ENCODE measurements around the gene SPACA7. TPM values are rescaled to one million over a fixed set of nuclear protein-coding genes. Genes with fewer than 3 reads are reported as not detected.

SPACA7 gene
- total RNA-seq, 1 donor: not detected

- no peak for TF ChIP-seq CTCF (IDR thresholded peaks at IDR 0.05; ENCODE audit: insufficient read depth, low read depth, low read length)
- DNase-seq (ENCODE audit: low read depth): no peak
- no peak overlapping the region for H3K4me3 ChIP-seq (ENCODE audit: low read depth, low read length)
Measured at GRCh38 chr13:112455476-112456059, 79.4 kb downstream of the SPACA7 start.

- no peak for TF ChIP-seq CTCF (IDR thresholded peaks at IDR 0.05; ENCODE audit: insufficient read depth, low read depth, low read length)
- no peak for DNase-seq (ENCODE audit: low read depth)
- H3K4me3 ChIP-seq (ENCODE audit: low read depth, low read length): no peak overlapping the region
Measured at GRCh38 chr13:112456138-112457056, 80.2 kb downstream of the SPACA7 start.

- no peak for DNase-seq (ENCODE audit: low read depth)
- TF ChIP-seq CTCF (IDR thresholded peaks at IDR 0.05; ENCODE audit: insufficient read depth, low read depth, low read length): no peak
- no peak overlapping the region for H3K4me3 ChIP-seq (ENCODE audit: low read depth, low read length)
Measured at GRCh38 chr13:112457081-112457480, 80.9 kb downstream of the SPACA7 start.

GRCh38 chr13:112457485-112457884 is 81.3 kb downstream of the SPACA7 start:
- DNase-seq (ENCODE audit: low read depth): no peak
- no peak for TF ChIP-seq CTCF (IDR thresholded peaks at IDR 0.05; ENCODE audit: insufficient read depth, low read depth, low read length)
- H3K4me3 ChIP-seq (ENCODE audit: low read depth, low read length): no peak overlapping the region

GRCh38 chr13:112462408-112462807 is 86.3 kb downstream of the SPACA7 start:
- TF ChIP-seq CTCF (IDR thresholded peaks at IDR 0.05; ENCODE audit: insufficient read depth, low read depth, low read length): no peak
- no peak for DNase-seq (ENCODE audit: low read depth)

GRCh38 chr13:112464720-112465119 is 88.6 kb downstream of the SPACA7 start:
- no peak for TF ChIP-seq CTCF (IDR thresholded peaks at IDR 0.05; ENCODE audit: insufficient read depth, low read depth, low read length)
- DNase-seq (ENCODE audit: low read depth): no peak
- no peak overlapping the region for H3K4me3 ChIP-seq (ENCODE audit: low read depth, low read length)

More at GRCh38 chr13:112462408-112462807, 86.3 kb downstream of the SPACA7 start:
- no peak overlapping the region for H3K4me3 ChIP-seq (ENCODE audit: low read depth, low read length)

Measured in fibroblast of villous mesenchyme (primary cell).